HG03460 (cell line): Measurements from ENCODE around the gene POC1B.

Experiments
- ATAC-seq: cut with Tn5 transposase; IDR thresholded peaks from one replicate; pipeline ENCODE4 v1.9.1; 2021; ENCODE audit not compliant: unreplicated experiment

The POC1B gene

DNA sequence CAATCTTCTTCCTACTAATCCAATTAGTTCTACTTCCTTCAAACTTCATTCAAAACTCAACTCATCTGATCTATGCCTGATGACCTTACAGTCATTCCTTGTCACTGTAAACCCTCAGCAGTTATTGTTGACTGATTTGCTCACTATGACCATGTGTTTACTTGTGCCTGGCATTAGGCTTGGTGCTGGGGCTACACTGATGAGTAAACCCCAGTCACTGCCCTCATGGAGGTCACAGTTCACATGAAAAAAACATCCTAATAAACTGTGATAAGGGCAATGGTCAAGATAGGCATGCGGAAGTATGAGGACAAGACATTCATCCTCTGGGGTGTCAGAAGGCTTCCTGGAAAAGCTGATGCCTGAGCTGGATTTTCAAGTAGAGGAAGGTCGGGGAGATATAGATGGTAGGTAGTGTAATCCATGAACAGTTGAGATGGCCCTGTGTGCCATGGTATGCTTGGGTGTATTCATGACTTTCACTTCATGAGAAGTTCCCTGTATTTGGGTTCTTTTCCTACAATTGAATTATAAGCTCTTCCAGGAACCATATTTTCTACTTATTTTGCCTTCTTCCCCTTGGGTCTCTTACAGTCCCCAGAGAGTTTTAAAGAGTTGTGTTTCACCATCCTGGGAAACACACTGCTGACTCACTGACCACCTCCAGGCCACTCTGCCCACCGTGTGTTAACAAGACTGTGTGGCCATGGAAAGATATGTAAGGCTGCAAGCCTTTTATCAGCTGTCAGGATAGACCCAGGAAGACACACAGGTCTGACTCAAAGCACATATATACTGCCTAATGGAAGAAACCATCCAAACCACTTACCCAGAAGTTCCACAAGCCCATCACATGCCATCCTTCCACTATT lies 134.8 kb downstream of the POC1B start:
- no peak for ATAC-seq

DNA sequence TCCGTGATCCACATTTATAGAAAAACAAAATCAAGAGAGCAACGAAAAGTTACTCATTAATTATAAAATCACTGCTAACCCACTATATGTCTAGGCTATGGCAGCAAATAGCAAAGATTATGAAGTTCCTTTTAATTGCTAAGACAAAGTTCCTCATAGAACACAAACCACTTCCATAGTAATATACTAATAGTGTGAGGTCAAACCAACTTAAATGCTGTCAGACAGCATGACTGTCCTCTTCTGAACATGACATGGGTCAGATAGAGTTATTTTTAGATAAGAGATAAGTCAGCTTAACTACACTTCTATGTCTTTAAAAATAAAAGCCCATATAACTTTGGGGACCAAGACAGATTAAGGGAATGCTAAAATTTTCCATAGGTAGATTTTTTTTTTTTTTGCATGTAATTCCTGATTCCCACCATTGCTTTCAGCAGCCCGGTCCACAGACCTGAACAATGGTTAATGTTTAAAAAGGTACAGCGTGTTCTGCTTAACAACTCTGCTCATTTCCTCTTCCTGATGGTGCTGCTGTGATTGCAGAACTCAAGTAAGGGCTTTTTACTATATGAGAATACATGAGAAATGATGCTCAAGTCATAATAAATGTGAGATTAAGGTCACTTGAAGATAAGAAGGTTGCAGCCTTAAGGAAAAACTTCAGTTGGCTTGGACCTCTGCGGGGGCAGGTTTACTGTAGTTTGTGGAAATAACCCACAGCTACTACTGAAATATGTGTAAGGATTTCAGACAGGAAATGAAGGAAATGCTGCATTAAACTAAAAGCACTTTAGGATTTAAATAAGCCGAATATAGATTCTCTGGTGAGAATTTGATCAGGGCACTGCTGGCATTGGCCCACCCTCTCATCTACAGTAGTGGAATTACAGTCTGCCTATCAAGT lies 135.8 kb downstream of the POC1B start:
- ATAC-seq, result peak; percentile 77

DNA sequence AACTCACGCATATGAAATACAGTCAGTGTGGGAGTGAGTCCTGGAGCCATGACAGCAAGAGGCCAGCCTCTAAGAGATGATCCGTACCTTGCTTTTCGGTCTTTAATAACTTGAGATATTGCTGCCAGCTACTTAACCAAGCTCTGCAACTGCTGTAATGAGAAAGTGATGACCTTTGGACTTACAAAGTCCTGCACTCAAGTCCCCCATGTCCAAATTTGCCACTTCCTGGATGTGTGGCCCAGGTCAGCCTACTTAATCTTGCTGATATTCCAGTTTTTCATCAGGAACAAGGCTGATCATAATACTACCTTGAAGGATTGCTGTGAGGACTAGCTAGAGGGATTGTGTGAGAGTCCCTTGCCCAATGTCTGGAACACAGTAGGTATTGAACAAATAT lies 139.7 kb downstream of the POC1B start:
- no peak for ATAC-seq

DNA sequence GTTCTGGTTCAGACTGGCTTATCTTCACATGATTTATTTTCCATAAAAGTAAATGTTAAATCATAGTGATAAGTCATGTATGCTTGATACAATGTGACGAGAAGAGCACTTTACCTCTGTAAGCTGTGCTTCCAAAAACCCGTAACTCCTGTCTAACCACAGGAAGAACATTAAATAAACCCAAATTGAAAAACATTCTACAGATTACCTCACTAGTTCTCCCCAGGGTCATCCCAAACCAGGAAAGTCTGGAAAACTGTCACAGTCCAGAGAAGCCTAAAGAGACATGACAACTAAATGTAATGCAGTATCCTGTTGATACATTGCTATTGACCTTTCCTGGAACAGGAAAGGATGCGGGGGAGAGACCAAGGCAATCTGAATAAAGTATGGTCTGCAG lies 141.0 kb downstream of the POC1B start:
- no peak for ATAC-seq

DNA sequence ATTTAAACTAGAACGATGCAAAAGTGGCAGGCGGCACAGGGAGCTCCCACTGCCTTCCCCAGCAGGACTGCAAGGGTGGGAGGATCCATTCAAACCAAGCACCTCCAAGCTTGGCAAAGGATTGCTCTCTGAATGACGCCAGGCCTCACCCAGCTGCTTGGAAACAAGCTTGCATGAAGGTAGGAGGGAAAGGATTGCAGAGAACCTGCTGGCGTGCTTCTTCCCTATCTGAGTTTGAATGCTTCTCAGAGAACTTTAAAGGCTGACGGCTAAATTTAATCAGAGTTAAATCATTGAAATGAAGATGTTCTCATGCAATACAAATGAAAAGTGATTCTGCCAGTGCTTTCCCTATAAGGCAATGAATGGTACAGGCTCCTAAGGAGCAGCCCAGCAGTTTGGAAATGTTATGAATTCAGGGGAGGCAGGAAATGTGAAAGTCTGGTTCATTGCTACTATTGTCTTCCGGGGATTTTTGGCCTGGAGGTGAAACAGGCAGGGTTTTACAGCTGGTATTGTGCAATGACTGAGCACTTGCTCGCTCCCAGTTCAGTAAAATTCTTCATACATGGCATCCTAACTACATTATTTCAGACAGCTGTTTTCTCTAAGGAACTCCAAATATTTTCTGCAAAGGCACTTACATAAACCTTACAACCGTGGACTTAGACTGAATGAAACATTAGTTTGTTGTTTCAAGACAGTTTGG lies 141.6 kb downstream of the POC1B start:
- no peak for ATAC-seq

DNA sequence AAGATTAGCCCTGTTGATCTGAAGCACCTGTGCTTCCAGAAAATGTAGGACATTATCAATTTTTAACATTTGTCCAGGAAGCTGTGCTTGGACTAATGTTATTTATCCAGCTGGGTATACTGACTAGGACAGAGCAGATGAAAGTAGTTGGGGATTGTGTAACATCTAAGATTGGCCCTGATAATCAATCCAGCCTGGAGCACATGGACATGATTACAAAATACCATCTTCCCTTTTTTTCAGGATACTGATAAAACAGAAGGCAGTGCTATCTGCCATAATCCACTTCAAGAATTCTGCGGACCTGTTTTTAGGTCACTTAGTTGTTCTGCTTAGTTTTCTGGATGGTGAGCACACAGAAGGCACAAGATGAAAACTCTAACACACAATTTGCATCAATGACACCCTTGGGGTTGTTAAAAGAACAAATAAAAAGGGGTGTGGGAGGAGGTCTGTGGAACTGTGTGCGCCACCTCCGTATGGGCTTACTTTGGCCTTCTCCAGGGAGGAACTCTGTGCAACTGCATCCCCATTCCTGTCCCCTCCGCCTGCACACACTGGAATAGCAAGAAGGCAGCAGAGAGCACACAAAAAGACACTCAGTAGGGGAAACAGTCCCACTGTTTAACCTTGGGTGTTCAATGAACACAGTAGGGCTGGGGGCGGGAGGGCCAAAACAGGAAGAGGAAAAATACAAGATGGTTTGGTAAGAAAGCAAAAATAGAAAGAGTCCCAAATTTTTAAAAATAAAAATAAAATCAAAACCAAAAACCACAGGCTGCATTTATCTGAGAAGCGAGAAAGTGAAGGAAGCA lies 142.4 kb downstream of the POC1B start:
- ATAC-seq, result no peak

DNA sequence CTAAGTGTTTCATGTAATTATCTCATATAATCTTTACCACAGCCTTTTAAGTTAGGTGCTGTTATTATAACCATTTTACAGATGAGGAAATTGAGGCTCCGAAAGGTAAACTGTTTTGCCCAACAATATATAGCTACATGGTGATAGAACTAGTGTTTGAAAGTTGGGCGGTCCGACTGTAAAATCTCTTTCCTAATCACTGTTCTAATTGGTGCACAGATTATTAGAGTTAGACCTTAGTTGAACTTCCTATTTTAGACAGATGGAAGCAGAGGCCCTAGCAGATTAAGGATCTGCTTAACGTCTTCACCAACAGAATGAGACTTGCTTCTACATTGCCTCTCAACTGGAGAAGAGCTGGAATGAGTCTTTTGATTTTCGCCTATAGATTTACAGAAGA lies 143.5 kb downstream of the POC1B start:
- ATAC-seq, result no peak

DNA sequence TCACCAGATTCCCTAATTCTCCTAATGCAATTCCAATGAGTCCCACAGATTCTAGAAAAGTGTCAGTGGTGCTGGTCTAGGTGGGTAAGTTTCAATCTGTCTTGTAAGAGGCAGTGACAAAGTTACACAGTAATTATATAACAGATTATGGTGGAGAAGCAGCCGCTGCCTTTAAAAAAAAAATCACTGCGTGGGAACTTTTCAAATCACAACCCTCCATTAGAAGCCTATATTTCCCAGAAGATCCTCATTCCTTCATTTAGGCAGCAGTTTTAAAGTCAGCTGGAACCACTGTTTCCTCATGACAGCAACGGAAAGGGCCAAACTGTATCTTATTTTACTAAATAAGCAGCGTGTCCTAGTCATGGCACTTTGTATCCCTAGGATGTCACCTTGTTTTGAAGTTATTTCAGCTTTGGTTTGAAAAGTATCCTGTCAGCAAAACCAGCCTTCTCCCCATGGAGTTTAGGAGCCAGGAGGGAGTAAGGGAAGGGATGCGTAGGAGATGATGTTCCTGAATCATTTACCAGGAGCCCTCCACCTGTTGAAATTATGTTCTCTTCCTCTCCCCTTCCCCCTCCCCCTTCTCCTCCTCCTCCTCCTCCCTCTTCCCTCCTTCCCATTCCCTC lies 145.9 kb downstream of the POC1B start:
- no peak for ATAC-seq

DNA sequence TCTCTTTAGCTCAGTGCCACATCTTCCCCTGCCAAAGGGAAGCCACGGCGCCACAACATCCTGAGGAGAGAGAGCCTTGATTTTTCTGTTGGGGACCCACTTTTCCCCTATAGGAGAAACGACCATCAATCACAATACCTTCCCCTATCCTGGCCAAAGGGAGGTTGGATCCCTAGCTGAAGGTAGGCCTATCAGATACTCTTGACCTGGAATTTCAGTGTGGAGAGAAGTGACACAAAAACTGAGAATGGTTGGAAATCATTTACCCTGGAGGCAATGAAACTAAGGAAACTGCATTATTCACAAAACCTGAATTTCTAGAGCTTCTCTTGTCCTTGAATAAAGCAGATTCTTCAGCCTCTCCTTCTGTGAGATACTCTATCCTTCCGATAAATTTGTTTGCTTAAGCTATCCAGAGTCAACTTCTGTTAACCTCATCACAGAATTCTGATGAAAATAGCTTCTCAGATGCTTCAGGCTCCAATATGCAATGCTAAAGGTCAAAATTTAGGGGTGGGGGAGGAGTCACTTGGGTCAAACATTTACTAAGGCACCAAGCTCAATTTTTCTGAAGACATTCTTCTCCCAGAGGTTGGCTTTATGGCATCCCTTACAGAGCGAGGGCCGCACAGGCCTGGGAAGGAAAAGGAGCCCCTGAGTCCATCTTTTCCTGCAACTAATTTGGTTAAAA lies 146.6 kb downstream of the POC1B start:
- ATAC-seq, result no peak

DNA sequence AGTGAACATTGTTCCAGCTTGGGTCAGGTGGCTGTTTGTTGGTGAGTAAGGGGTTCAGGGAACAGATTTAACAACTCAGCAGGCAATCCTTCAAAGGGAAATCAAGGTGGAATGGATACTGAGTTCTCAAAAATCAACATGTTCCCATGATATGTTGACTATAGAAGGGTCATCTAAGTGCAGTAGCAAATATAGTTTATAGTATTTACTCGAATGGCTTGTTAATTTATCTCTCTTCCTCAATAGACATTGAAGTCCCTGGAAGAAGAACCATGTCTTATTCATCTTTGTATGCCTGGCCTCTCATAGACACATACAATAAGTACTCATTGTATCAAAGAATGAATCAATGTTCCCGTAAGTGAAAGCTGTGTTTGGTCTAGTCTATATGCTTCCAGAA lies 149.0 kb downstream of the POC1B start:
- no peak for ATAC-seq

DNA sequence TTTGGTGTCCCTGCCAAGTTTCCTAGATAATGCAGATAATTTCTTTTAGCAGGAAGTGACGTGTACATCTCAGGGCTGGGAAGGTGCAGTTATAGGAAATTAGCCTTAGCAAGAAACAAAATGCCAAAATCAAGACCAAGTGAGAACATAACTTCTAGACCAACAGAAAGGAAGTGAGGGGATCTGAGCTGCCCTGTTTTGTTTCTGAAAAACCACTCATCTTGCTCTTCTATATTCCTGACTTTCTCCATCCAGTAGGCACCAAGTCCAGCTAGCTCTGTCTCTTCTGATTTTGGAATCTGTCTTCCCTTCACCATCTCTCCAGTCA lies 149.7 kb downstream of the POC1B start:
- no peak for ATAC-seq

DNA sequence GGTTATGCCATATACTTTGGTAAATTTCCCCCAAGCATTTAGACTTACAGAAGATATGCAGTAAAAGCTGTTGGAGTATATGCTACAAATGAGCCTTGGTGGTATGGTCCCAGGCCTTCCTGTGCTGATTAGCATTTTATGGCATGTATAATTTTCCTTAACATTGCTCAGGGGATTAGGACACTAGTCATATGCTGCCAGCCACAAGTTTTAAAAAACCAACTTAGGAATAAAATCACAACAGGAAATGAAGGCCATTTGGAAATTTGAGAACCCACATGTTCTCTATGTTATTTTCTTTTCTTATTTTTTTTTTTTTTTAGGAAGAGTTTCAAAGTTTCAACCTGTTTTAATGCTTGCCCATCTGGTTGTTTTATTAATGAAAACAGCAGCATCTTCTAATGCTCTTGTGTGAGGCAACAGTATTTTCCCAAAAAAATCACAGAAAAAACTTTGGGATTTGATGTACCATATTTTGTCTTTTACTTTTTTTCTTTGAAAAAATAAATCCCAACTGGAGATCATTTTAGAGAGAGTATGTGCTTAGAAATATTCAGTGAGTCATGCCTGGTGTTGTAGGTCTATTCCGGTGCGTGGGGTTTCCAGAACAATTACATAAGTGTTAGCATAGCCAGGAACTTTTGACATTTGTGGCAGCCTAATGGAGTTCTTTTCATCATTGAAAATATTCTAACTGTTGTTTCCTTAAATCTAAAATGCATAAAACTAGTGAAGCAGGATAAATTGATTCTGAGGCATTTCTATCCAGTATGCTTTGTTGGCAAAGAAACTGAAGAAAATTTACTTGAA lies 151.9 kb downstream of the POC1B start:
- no peak for ATAC-seq

DNA sequence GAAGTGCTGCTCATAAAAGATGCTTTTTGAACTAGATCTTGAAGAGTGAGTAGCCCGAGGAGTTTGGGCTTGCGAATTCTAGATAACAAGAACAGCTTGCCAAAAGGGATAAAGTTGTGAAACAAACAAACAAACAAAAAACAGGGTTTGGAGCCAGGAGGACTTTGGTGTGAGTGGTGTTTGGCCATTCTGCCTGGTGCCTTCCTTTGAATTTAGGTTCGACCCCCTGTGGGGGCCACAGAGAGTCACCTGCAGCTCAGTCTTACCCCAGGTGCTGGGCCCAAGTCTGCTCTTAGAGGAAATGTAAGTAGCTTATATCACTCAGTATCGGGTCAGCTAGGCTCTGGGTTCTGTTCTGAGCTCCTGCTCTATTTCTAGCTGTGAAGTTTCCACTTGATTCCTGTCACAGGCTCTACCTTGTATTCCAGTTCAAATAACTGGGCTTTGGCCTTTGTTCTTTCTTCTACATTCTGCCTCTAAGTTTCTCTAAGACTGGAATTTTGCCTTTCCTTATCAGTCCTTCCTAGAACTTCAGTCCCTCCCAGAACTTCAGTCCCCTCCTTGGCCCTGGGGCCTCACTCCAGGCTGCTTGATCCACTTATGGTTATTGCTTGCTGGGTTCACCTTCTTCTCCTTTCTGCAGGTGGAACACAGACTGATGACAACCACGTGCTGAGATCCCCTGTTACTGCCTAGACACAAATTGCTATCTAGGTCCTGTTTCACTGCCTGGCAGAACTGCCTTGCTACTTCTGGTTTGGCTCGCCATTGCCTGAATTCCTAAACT lies 153.1 kb downstream of the POC1B start:
- ATAC-seq, result no peak

DNA sequence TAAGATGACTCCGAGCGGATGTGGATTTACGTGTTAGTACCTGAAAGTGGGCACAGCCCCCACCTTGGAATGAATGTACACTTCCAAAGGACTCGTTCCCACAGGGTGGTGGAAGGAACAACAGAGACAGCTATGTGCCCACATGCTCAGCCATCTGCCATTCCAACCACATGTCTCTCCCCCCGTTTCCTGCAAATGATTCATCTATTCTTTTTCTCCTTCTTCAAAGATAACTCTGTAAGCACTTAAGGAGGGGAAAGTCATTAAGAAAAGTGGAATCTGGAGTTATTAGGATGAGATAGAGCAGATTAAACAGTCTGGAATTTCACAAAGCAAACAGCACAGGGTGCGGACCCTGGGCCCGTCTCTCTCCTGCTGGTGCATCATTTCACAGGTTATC lies 155.0 kb downstream of the POC1B start:
- no peak for ATAC-seq

DNA sequence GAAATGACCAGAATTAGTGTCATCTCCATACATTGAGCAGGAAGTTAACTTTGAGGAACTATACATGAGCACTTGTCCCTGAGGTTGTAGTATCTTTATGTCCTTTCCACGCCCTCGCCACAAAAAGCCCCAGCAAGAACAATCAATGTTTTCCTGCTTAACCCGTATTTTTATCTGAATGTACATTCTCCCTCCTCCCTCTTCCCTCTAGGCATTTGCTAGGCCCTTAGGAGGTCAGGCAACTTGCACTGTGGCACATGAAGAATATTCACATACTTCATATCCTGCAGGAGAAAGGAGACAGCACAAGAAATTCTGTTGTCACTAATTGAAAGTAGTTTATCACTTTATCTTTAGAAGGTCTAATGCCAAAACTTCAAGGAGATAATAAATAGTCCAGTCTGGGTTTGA lies 155.4 kb downstream of the POC1B start:
- ATAC-seq, result no peak
